ENCODE data around the gene POLR3GL. TPM values are rescaled to one million over a fixed set of nuclear protein-coding genes. Genes with fewer than 3 reads are reported as not detected.
A peak's percentile ranks its signal among the peaks of the same experiment; 100 is the strongest.

The POLR3GL gene
- total RNA-seq, 1 experiment from 2014 or later = 7.9 TPM

- Histone ChIP-seq H3K79me2 (ENCODE audit: insufficient read depth, low read length) (no peaks in the 10 kb centered on the region), H2AFZ (ENCODE audit: low read length) (no peak overlapping the region), H3K23me2 (ENCODE audit: insufficient read length, low read depth, low read length, poor library complexity, severe bottlenecking) (no peaks in the 10 kb centered on the region), H2BK5ac (ENCODE audit: insufficient read length, low read length) (no peak overlapping the region), H3K4ac (ENCODE audit: low read depth, low read length) (no peak overlapping the region), H3K79me1 (ENCODE audit: insufficient read depth, low read depth, low read length, poor library complexity, severe bottlenecking) (no peaks in the 10 kb centered on the region), H3K4me2 (ENCODE audit: insufficient read depth, insufficient read length, low read length) (no peak overlapping the region), H4K5ac (ENCODE audit: insufficient read length, low read depth, low read length) (no peak overlapping the region), H2BK20ac (ENCODE audit: low read depth, low read length, poor library complexity, severe bottlenecking) (no peak overlapping the region), H2BK120ac (ENCODE audit: low read depth, low read length, poor library complexity, severe bottlenecking) (no peak overlapping the region), H3K4me1 (ENCODE audit: insufficient read depth, low read length) (peaks cover 7% of the 10 kb centered on the region), H3T11ph (ENCODE audit: low read length) (no peak overlapping the region), H2BK12ac (ENCODE audit: insufficient read length, low read depth, low read length) (no peak overlapping the region), H3K14ac (ENCODE audit: insufficient read depth, low read length) (0 out of 2 replicates have a peak overlapping the region, but pooled peaks have one; percentile 24), H2AK5ac (ENCODE audit: insufficient read length, low read length) (no peak overlapping the region), H3K18ac (ENCODE audit: insufficient read length, low read depth, low read length) (no peak overlapping the region), H4K8ac (replicated peaks; ENCODE audit: insufficient read length, low read depth, low read length) (no peak overlapping the region), H4K20me1 (ENCODE audit: control insufficient read depth, insufficient read depth, insufficient read length) (no peaks in the 10 kb centered on the region), H3K23ac (ENCODE audit: insufficient read length, low read depth, low read length) (no peak overlapping the region), H3K9me3 (ENCODE audit: control insufficient read depth, low read depth, low read length) (no peaks in the 10 kb centered on the region), H2BK15ac (ENCODE audit: low read depth, low read length) (no peak overlapping the region), H3K56ac (ENCODE audit: insufficient read length, low read depth, low read length) (no peak overlapping the region), H3K9ac (ENCODE audit: extremely low read depth, insufficient read length, low read length) (no peak overlapping the region), H3K27me3 (ENCODE audit: insufficient read depth, low read length) (no peaks in the 10 kb centered on the region), H3K27ac (ENCODE audit: insufficient read length, low read depth, low read length) (no peak overlapping the region), H4K91ac (ENCODE audit: insufficient read length, low read depth, low read length) (no peak overlapping the region)
- no peaks in the 10 kb centered on the region for H3K9me3 Mint-ChIP-seq
- TF ChIP-seq CTCF (conservative IDR thresholded peaks at IDR 0.05) = no peak
- DNase-seq = no peak
- peaks cover 0 to 6% of the 10 kb centered on the region in 2 experiments; a peak in 2 of 4 replicates for H3K4me1 Mint-ChIP-seq
- no peaks in the 10 kb centered on the region for H3K36me3 Mint-ChIP-seq (ENCODE audit: insufficient read depth in 1 of 3, low read depth in 3 of 3)
- H3K4me3 Mint-ChIP-seq = no peak overlapping the region
- no peaks in the 10 kb centered on the region for H3K27me3 Mint-ChIP-seq (ENCODE audit: low read depth)
- no CpG with 5 or more reads among the region's 4 CpGs for WGBS (ENCODE audit: extremely low coverage, insufficient read length, low lambda C conversion rate)
- H3K27ac Mint-ChIP-seq = no peak overlapping the region; a peak in 2 of 7 replicates
Observed at GRCh38 chr1:145975216-145975615, 10.7 kb downstream of the POLR3GL start.

Data from H9 (cell line).